Measurements from ENCODE around the gene CRELD1. TPM values are rescaled to one million over a fixed set of nuclear protein-coding genes. Genes with fewer than 3 reads are reported as not detected.

Gene CRELD1
- total and polyA plus RNA-seq, 12 donors = 49.5 to 92.1 (median 65.4) TPM

DNA sequence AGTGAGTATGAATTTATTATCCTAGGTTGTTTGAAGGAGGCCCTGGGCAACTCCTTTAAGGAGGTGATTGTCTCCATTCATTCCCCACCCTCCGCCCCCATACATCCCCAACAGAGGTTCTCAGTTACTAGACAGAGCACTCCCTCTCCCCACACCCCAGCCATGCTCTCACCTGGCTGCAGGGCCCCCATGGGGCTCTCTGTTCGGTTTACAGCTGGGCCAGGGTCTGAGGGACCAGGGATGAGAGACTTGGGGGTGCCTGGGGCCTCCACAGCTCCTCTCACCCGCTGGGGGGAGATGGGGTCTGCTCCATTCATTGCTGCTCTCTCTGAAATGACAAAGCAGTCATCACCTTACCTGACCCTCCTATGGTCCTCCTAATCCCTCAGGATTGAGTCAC is 15.0 kb downstream of the CRELD1 start:
- DNase-seq = no peak
- Histone ChIP-seq H3K36me3 (peaks cover 0 to 23% (median 0%) of the 10 kb centered on the region in 9 donors), H3K27me3 (peaks cover 0 to 11% (median 0%) of the 10 kb centered on the region in 7 donors), H3K9me3 (no peaks in the 10 kb centered on the region), H3K27ac (no peak overlapping the region), H3K4me3 (no peak overlapping the region), H3K4me1 (peaks cover 3 to 36% (median 27%) of the 10 kb centered on the region in 9 donors)
- TF ChIP-seq, protein P1, sequence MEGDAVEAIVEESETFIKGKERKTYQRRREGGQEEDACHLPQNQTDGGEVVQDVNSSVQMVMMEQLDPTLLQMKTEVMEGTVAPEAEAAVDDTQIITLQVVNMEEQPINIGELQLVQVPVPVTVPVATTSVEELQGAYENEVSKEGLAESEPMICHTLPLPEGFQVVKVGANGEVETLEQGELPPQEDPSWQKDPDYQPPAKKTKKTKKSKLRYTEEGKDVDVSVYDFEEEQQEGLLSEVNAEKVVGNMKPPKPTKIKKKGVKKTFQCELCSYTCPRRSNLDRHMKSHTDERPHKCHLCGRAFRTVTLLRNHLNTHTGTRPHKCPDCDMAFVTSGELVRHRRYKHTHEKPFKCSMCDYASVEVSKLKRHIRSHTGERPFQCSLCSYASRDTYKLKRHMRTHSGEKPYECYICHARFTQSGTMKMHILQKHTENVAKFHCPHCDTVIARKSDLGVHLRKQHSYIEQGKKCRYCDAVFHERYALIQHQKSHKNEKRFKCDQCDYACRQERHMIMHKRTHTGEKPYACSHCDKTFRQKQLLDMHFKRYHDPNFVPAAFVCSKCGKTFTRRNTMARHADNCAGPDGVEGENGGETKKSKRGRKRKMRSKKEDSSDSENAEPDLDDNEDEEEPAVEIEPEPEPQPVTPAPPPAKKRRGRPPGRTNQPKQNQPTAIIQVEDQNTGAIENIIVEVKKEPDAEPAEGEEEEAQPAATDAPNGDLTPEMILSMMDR (IDR thresholded peaks at IDR 0.05) = no peak
- no peak for ATAC-seq
- 86 to 91% methylated on average over 3 of the region's 3 CpGs for WGBS, 2 donors
- intact Hi-C loops (cut with DNase I) = loop anchor here in 1 of 10 donors (10.0 kb wide), 1 partner anchor 104 kb away; the partner anchor contains the start of gene RPUSD3

DNA sequence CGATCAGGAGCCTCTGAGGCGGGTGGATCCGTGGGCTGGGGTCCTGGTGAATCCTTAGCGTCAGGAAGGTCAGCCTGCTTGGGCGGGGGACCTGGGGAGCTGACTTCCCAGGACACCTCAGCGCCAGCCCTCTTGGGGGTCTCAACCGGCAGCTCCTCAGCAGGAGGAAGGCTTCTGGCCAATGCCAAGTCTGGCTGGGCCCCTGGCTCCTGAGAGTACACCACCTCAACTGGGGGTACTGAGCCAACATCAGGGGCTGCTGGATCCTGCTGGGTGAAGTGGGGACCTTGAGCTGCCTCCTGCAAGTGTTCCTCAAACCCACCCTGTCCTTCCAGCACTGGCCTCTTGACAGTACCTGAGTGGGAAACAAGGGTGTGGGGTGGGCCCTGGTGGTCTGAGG is 15.5 kb downstream of the CRELD1 start:
- DNase-seq (no peak), ATAC-seq (no peak)
- intact Hi-C loops (cut with DNase I) = loop anchor here in 1 of 10 donors (10.0 kb wide), 1 partner anchor 104 kb away; the partner anchor contains the start of gene RPUSD3
- TF ChIP-seq, protein P1 (IDR thresholded peaks at IDR 0.05) = no peak
- H3K36me3 ChIP-seq = peaks cover 0 to 17% (median 0%) of the 10 kb centered on the region in 9 donors
- H3K9me3 ChIP-seq = no peaks in the 10 kb centered on the region
- no peak overlapping the region for H3K4me3 ChIP-seq
- 96 to 97% methylated on average over 7 of the region's 7 CpGs for WGBS, 2 donors
- H3K4me1 ChIP-seq = peaks cover 3 to 36% (median 27%) of the 10 kb centered on the region in 9 donors
- H3K27me3 ChIP-seq = peaks cover 0 to 11% (median 0%) of the 10 kb centered on the region in 7 donors
- no peak overlapping the region for H3K27ac ChIP-seq

DNA sequence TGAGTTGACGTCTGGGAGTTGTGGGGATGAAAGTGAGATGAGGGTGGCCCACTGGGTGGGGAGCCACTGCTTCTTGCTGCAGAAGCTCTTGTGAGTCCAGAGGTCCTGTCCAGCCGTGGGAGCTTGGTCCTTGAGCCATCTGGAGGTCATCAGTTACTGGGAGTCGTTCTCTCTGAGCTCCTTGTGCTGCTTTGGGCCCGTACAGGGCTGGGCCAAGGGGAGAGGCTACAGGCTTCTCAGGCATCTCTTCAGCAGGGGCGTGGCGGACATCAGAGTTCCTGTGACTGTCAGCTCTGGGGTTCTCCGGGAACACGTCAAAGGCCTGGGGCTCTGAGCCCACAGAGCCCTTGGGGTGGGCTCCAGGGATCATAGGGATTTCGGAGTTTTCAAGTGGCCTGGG is 16.0 kb downstream of the CRELD1 start:
- H3K36me3 ChIP-seq = peaks cover 0 to 12% (median 0%) of the 10 kb centered on the region in 9 donors
- H3K27me3 ChIP-seq = peaks cover 0 to 11% (median 0%) of the 10 kb centered on the region in 7 donors
- H3K9me3 ChIP-seq = no peaks in the 10 kb centered on the region
- TF ChIP-seq, protein P1 (IDR thresholded peaks at IDR 0.05) = no peak
- WGBS, 2 donors = 86 to 90% methylated on average over 9 of the region's 9 CpGs
- H3K4me1 ChIP-seq = peaks cover 3 to 36% (median 27%) of the 10 kb centered on the region in 9 donors
- no peak overlapping the region for H3K4me3 ChIP-seq
- H3K27ac ChIP-seq = no peak overlapping the region
- DNase-seq = no peak
- intact Hi-C loops (cut with DNase I) = loop anchor here in 1 of 10 donors (10.0 kb wide), 1 partner anchor 105 kb away; the partner anchor contains the start of gene RPUSD3
- ATAC-seq = no peak

DNA sequence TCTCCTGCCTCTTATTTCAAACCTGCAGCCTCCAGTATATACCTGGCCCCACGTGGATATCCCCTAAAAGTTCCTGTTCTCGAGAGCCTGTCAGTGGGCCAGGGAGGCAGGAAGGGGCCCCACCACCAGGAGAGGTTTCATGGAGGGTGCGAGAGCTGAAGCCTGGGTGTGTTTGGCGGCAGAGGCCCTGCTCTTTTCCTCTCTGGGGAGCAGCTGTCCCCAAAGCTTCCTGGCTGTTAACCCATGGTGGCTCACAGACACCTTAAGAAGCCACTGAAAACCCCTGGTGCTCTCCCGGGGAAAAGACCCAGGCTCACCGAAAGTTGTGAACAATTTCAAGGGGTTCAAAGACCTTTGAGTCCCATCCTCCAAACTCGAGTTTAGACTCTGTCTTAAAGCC is 17.5 kb downstream of the CRELD1 start:
- H3K27me3 ChIP-seq = peaks cover 0 to 11% (median 0%) of the 10 kb centered on the region in 7 donors
- H3K27ac ChIP-seq = no peak overlapping the region
- H3K4me3 ChIP-seq = no peak overlapping the region
- H3K9me3 ChIP-seq = no peaks in the 10 kb centered on the region
- TF ChIP-seq, protein P1 (IDR thresholded peaks at IDR 0.05) = no peak
- intact Hi-C loops (cut with DNase I) = no loop called here
- peaks cover 3 to 30% (median 19%) of the 10 kb centered on the region in 9 donors for H3K4me1 ChIP-seq
- H3K36me3 ChIP-seq = peaks cover 0 to 9% (median 0%) of the 10 kb centered on the region in 9 donors
- 43 to 44% methylated on average over 7 of the region's 7 CpGs for WGBS, 2 donors
- DNase-seq (no peak), ATAC-seq (no peak)

Measured in heart right ventricle (tissue), 16 donors.